IMR-90 (cell line): Measurements from ENCODE around the gene SULT1E1. TPM values are rescaled to one million over a fixed set of nuclear protein-coding genes. Genes with fewer than 3 reads are reported as not detected.

Source experiments
- ATAC-seq: fragments of 200-7000 bp; cut with Tn5 transposase; 2 replicates; pipeline ENCODE4 v1.9.1; 2020; ENCODE audit warnings: low read depth, mild to moderate bottlenecking, moderate library complexity
- BruUV-seq: library from RNA; stranded (reverse); fragments of 400-500 nt; replicated peaks from 2 replicates; lab custom pipeline; 2021; lab: Mats Ljungman, UMichigan
- CTCF ChIA-PET: fragments of 300-600 bp; formaldehyde crosslinking; extraction: SDS; loops from one replicate; lab custom pipeline; 2021; ENCODE audit warnings: antibody characterized with exemption; lab: Yijun Ruan, JAX
- POLR2A ChIA-PET: fragments of 300-600 bp; sonication (Branson Sonifier 250); formaldehyde crosslinking; loops from one replicate; lab custom pipeline; 2022; ENCODE audit warnings: antibody characterized with exemption; ENCODE audit not compliant: unreplicated experiment; lab: Charles Lee
- DNase-seq: peaks from one replicate; pipeline ENCODE4 v3.0.0; 2013
- H2AFZ ChIP-seq: replicated peaks from 2 replicates; pipeline ENCODE3; 2013; ENCODE audit warnings: low read length, mild to moderate bottlenecking; ENCODE audit not compliant: poor library complexity
- H2AK5ac ChIP-seq: 2 replicates; pipeline ENCODE4 v1.6.1; 2013; ENCODE audit warnings: low read depth, low read length, inconsistent platforms
- H2AK9ac ChIP-seq: replicated peaks from 2 replicates; pipeline ENCODE3; 2013; ENCODE audit warnings: mild to moderate bottlenecking, low read depth, low read length, moderate library complexity; ENCODE audit not compliant: poor library complexity
- H2BK120ac ChIP-seq: 2 replicates; pipeline ENCODE4 v1.6.1; 2013; ENCODE audit warnings: low read depth, low read length, inconsistent platforms
- H2BK15ac ChIP-seq: 3 replicates; pipeline ENCODE4 v1.6.1; 2013; ENCODE audit warnings: low read depth, low read length, inconsistent platforms
- H2BK20ac ChIP-seq: 2 replicates; pipeline ENCODE4 v1.6.1; 2013; ENCODE audit warnings: low read depth, mild to moderate bottlenecking, inconsistent platforms, low read length, moderate library complexity
- H2BK5ac ChIP-seq: 2 replicates; pipeline ENCODE4 v1.6.1; 2013; ENCODE audit warnings: mild to moderate bottlenecking, low read depth, low read length, inconsistent platforms; ENCODE audit not compliant: poor library complexity, severe bottlenecking
- H3K14ac ChIP-seq: replicated peaks from 2 replicates; pipeline ENCODE4 v1.6.1; 2013; ENCODE audit warnings: low read depth, low read length, inconsistent platforms
- H3K18ac ChIP-seq: 2 replicates; pipeline ENCODE4 v1.6.1; 2013; ENCODE audit warnings: low read depth, low read length, control low read depth
- H3K23ac ChIP-seq: 2 replicates; pipeline ENCODE4 v1.6.1; 2013; ENCODE audit warnings: low read depth, low read length, inconsistent platforms
- H3K27ac ChIP-seq: 2 replicates; pipeline ENCODE4 v1.5.1; 2013; ENCODE audit warnings: mild to moderate bottlenecking, control low read depth, low read length; ENCODE audit not compliant: insufficient read depth
- H3K27me3 ChIP-seq: 2 replicates; pipeline ENCODE4 v1.6.1; 2013; ENCODE audit warnings: low read length; ENCODE audit not compliant: control insufficient read depth, insufficient read depth
- H3K36me3 ChIP-seq: 2 replicates; pipeline ENCODE4 v1.6.1; 2013; ENCODE audit warnings: low read length, mixed read lengths; ENCODE audit not compliant: control insufficient read depth, insufficient read depth
- H3K4ac ChIP-seq: 2 replicates; pipeline ENCODE4 v1.6.1; 2013; ENCODE audit warnings: low read depth, low read length, inconsistent platforms
- H3K4me1 ChIP-seq: 2 replicates; pipeline ENCODE4 v1.6.1; 2013; ENCODE audit warnings: low read length, mixed read lengths; ENCODE audit not compliant: control insufficient read depth, insufficient read depth
- H3K4me2 ChIP-seq: 2 replicates; pipeline ENCODE4 v1.6.1; 2013; ENCODE audit warnings: low read depth, mild to moderate bottlenecking, control low read depth, low read length, moderate library complexity
- H3K4me3 ChIP-seq: 2 replicates; pipeline ENCODE4 v1.5.1; 2013; ENCODE audit warnings: low read depth, mild to moderate bottlenecking, control low read depth, low read length, moderate library complexity; ENCODE audit not compliant: insufficient read depth
- H3K56ac ChIP-seq: 2 replicates; pipeline ENCODE4 v1.6.1; 2013; ENCODE audit warnings: low read length, inconsistent platforms; ENCODE audit not compliant: insufficient read depth; ENCODE audit errors: extremely low read depth
- H3K79me1 ChIP-seq, 2 experiments: 2 replicates each; pipeline ENCODE4 v1.6.1; 2013; ENCODE audit warnings: low read length in 2 of 2, inconsistent platforms in 1 of 2, low read depth in 1 of 2
- H3K9ac ChIP-seq: 2 replicates; pipeline ENCODE4 v1.6.1; 2013; ENCODE audit warnings: low read depth, low read length, control low read depth
- H3K9me1 ChIP-seq: 2 replicates; pipeline ENCODE4 v1.6.1; 2013; ENCODE audit warnings: low read length, inconsistent platforms; ENCODE audit not compliant: insufficient read depth
- H3K9me3 ChIP-seq: 2 replicates; pipeline ENCODE4 v1.6.1; 2013; ENCODE audit warnings: low read length; ENCODE audit not compliant: control insufficient read depth, insufficient read depth
- H4K20me1 ChIP-seq: 2 replicates; pipeline ENCODE4 v1.6.1; 2013; ENCODE audit warnings: low read length, inconsistent platforms; ENCODE audit not compliant: insufficient read depth
- H4K5ac ChIP-seq: 2 replicates; pipeline ENCODE4 v1.6.1; 2013; ENCODE audit warnings: mild to moderate bottlenecking, low read depth, low read length, control low read depth
- H4K8ac ChIP-seq, 2 experiments: 2 replicates each; pipeline ENCODE4 v1.6.1; 2013; ENCODE audit warnings: low read depth in 2 of 2, low read length in 2 of 2, control low read depth in 1 of 2, inconsistent platforms in 1 of 2
- H4K91ac ChIP-seq: 2 replicates; pipeline ENCODE4 v1.6.1; 2013; ENCODE audit warnings: low read depth, low read length, inconsistent platforms; ENCODE audit not compliant: insufficient read depth
- CTCF ChIP-seq: conservative IDR thresholded peaks from 2 replicates; pipeline ENCODE4 v1.5.1; 2012; ENCODE audit warnings: mild to moderate bottlenecking, low read depth, low read length, improper control_type of control experiment
- WGBS, 2 experiments: methylation state at CpG; one replicate each; pipeline versions ENCODE4 v1.1.5 to v1.1.7; 2013; ENCODE audit warnings: missing lambda C conversion rate in 2 of 2; ENCODE audit not compliant: insufficient read length in 1 of 2; ENCODE audit errors: extremely low coverage in 2 of 2; 5-methylcytosine and 5-hydroxymethylcytosine counted together
- dilution Hi-C: fragments of 300-500 bp; cut with HindIII; formaldehyde crosslinking; loops from one replicate; pipeline ENCODE4 v1.14.3; 2018; ENCODE audit warnings: low sequenced_read_pairs; ENCODE audit not compliant: unreplicated experiment
- in situ Hi-C: fragments of 300-500 bp; cut with MboI; formaldehyde crosslinking; loops from 3 replicates; pipeline ENCODE4 v1.14.3; 2019; ENCODE audit warnings: low sequenced_read_pairs, inconsistent platforms, mixed read lengths
- intact Hi-C: fragments of 100-400 bp; cut with micrococcal nuclease; formaldehyde crosslinking; loops from 2 replicates; pipeline ENCODE4 v1.10.0; 2022
- polyA plus RNA-seq, 3 experiments: library from polyadenylated mRNA; depleted of rRNA; stranded (reverse); fragments of >200 nt; gene quantifications; 2 replicates each; pipeline ENCODE4 v1.2.3, GENCODE V29; 2012; ENCODE audit warnings: low replicate concordance in 1 of 3
- total RNA-seq: library from RNA; depleted of rRNA; stranded (reverse); fragments of >200 nt; gene quantifications from 2 replicates; pipeline ENCODE4 v1.2.3, GENCODE V29; 2012

Gene SULT1E1
- total and polyA plus RNA-seq, 2 of the 4 experiments (the other 2 are of a cell fraction): not detected

GRCh38 chr4:69894721-69895120 lies 34.8 kb upstream of the SULT1E1 start:
- no peaks in the 10 kb centered on the region for H3K36me3 ChIP-seq
- no peaks in the 10 kb centered on the region for H3K27me3 ChIP-seq
- H3K23ac ChIP-seq: no peak overlapping the region
- H2BK15ac ChIP-seq: no peak overlapping the region
- H3K4ac ChIP-seq: no peak overlapping the region
- H3K56ac ChIP-seq: no peak overlapping the region
- no peak overlapping the region for H3K4me2 ChIP-seq
- ChIA-PET CTCF (no interaction called here), POLR2A (no interaction called here)
- H4K5ac ChIP-seq: no peak overlapping the region
- H3K4me1 ChIP-seq: no peaks in the 10 kb centered on the region
- in situ Hi-C loops: no loop called here
- ATAC-seq: no peak
- no peak overlapping the region for H3K14ac ChIP-seq
- no peaks in the 10 kb centered on the region for H3K9me1 ChIP-seq
- DNase-seq: no peak
- no peaks in the 10 kb centered on the region for H4K20me1 ChIP-seq
- no peak overlapping the region for H2BK120ac ChIP-seq
- H3K9me3 ChIP-seq: no peaks in the 10 kb centered on the region
- dilution Hi-C loops: no loop called here
- no TSS peak for BruUV-seq
- WGBS, 2 experiments: no CpG with 5 or more reads among the region's 3 CpGs
- no peak overlapping the region for H4K8ac ChIP-seq
- intact Hi-C loops: loop anchor here (5.0 kb wide), 1 partner anchor 663 kb away; no protein-coding TSS in a partner anchor
- H2AK9ac ChIP-seq: no peak overlapping the region
- no peak overlapping the region for H3K18ac ChIP-seq
- no peak for TF ChIP-seq CTCF
- H3K4me3 ChIP-seq: no peak overlapping the region
- no peak overlapping the region for H3K27ac ChIP-seq
- H2BK20ac ChIP-seq: no peak overlapping the region
- no peak overlapping the region for H4K91ac ChIP-seq
- H2BK5ac ChIP-seq: no peak overlapping the region
- no peak overlapping the region for H2AK5ac ChIP-seq
- H3K79me1 ChIP-seq: no peaks in the 10 kb centered on the region
- no peak overlapping the region for H2AFZ ChIP-seq
- H3K9ac ChIP-seq: no peak overlapping the region
